GM10266 (cell line): ENCODE measurements around the gene RAB15.
"Not testable (repeated sequence)": the region's sequence is repeated elsewhere in the genome, so short reads cannot be mapped to it uniquely, and the experiment has no call there.

Source experiments
- DNase-seq: peaks from one replicate; pipeline ENCODE4 v3.0.0; 2012; ENCODE audit errors: extremely low spot score
- TF ChIP-seq, protein P1 (sequence below): IDR thresholded peaks from 2 replicates; pipeline ENCODE4 v1.5.1; 2012; ENCODE audit warnings: mild to moderate bottlenecking, low read depth; ENCODE audit not compliant: control insufficient read depth, insufficient read depth; ENCODE audit errors: missing control alignments

RAB15 gene

DNA sequence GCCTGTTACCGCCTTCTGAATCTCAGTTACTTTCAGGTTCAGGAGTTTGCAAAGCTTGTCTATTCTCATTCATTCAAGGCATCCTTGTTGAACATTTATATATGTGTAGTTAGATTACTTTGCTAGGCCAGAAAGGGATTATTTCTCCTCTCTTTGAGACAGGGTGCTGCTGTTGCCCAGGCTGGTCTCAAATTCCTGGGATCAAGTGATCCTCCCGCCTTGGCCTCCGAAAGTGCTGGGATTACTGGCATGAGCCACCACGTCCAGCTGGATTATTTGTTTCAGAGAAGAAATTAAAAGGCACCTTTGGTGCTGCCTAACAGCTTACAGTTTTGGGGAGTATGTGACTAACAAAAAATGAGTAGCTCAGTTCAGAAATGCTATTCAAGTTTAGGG, 57.1 kb downstream of the RAB15 start:
- TF ChIP-seq, protein P1, sequence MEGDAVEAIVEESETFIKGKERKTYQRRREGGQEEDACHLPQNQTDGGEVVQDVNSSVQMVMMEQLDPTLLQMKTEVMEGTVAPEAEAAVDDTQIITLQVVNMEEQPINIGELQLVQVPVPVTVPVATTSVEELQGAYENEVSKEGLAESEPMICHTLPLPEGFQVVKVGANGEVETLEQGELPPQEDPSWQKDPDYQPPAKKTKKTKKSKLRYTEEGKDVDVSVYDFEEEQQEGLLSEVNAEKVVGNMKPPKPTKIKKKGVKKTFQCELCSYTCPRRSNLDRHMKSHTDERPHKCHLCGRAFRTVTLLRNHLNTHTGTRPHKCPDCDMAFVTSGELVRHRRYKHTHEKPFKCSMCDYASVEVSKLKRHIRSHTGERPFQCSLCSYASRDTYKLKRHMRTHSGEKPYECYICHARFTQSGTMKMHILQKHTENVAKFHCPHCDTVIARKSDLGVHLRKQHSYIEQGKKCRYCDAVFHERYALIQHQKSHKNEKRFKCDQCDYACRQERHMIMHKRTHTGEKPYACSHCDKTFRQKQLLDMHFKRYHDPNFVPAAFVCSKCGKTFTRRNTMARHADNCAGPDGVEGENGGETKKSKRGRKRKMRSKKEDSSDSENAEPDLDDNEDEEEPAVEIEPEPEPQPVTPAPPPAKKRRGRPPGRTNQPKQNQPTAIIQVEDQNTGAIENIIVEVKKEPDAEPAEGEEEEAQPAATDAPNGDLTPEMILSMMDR: no peak
- no peak for DNase-seq

- peak; percentile 85 for DNase-seq
- TF ChIP-seq, protein P1: no peak
Measured at GRCh38 chr14:64914237-64915028, 57.7 kb downstream of the RAB15 start, which contains the start of gene CHURC1. Gene CHURC1 (plus strand): TSS chr14:64914455. CDS start chr14:64914496, 41 bp downstream.

DNA sequence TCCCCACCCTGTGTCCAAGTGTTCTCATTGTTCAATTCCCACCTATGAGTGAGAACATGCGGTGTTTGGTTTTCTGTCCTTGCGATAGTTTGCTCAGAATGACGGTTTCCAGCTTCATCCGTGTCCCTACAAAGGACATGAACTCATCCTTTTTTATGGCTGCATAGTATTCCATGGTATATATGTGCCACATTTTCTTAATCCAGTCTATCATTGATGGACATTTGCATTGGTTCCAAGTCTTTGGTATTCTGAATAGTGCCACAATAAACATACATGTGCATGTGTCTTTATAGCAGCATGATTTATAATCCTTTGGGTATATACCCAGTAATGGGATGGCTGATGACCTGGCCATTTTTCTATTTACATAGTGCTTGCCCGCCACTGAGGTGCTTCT, 58.7 kb downstream of the RAB15 start:
- not testable (repeated sequence) for DNase-seq

- TF ChIP-seq, protein P1: no peak
- no peak for DNase-seq
Measured at GRCh38 chr14:64912261-64912660, 59.9 kb downstream of the RAB15 start.

DNA sequence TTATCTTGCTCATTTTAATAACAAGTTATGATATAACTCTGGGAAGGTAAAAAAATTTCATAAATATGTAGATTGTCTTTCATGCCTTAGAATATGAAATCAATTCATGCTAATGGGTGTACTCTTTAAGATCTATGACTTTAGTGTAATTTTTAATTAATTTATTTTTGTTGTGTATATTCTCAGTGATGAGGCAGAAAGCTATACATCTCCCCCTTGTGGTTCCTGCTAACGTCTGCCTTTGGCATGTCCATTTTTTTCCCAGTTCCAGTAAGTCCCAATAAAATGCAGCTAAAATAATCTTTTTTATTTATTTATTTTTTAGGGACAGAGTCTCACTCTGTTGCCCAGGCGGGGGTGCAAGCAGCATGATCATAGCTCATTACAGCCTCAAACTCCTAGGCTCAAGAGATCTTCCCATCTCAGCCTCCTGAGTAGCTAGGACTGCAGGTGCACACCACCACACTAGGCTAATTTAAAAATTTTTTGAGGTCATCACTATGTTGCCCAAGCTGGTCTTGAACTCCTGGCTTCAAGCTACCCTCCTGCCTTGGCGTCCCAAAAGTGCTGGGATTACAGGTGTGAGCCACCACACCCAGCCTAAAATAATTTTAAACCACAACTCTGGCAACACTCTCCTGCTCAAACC, 61.2 kb downstream of the RAB15 start:
- no peak for DNase-seq
- TF ChIP-seq, protein P1: peak; percentile 39

- no peak for DNase-seq
- TF ChIP-seq, protein P1: no peak
Measured at GRCh38 chr14:64906022-64906421, 66.1 kb downstream of the RAB15 start.

DNA sequence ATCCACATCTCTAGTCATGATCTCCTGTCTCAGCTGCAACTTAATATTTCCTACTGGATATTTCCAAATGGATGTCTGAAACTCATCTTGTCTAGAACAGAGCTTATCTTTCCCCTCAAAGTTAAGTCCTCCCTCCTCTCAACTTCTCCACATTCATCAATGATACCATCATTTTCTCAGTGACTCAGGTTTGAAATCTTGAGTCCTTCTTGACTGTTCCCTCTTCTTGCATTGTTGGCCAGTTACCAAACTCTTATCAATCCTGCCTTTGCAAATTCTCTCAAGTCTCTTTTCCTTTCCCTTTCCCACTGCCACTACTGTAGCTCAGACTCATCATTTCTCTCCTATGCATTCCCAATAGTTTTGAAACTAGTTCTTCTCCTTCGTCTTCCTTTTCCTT, 72.2 kb downstream of the RAB15 start:
- no peak for DNase-seq
- TF ChIP-seq, protein P1: no peak
